IPS-18c (cell line): ENCODE measurements around the gene SLC39A9.

Experiments used
- H3K4me3 ChIP-seq: 2 replicates; pipeline ENCODE4 v1.7.0; 2013; ENCODE audit warnings: low read depth, mild to moderate bottlenecking, low read length, moderate library complexity; ENCODE audit not compliant: insufficient read depth
- H3K9me3 ChIP-seq: one replicate; pipeline ENCODE4 v1.6.1; 2013; ENCODE audit warnings: mild to moderate bottlenecking, low read length, moderate library complexity; ENCODE audit not compliant: control insufficient read depth, insufficient read depth

Gene SLC39A9

GRCh38 chr14:69501423-69501838, 102.9 kb downstream of the SLC39A9 start:
- Histone ChIP-seq H3K9me3 (no peaks in the 10 kb centered on the region), H3K4me3 (no peak overlapping the region)

- H3K9me3 ChIP-seq = no peaks in the 10 kb centered on the region
- no peak overlapping the region for H3K4me3 ChIP-seq
Observed at GRCh38 chr14:69504775-69505174, 106.3 kb downstream of the SLC39A9 start.

- Histone ChIP-seq H3K4me3 (no peak overlapping the region), H3K9me3 (no peaks in the 10 kb centered on the region)
Observed at GRCh38 chr14:69505338-69506240, 107.1 kb downstream of the SLC39A9 start.

GRCh38 chr14:69506241-69506595, 107.7 kb downstream of the SLC39A9 start:
- H3K9me3 ChIP-seq = no peaks in the 10 kb centered on the region
- H3K4me3 ChIP-seq = no peak overlapping the region
